SK-N-SH (cell line): ENCODE measurements around the gene HOXA10. TPM values are rescaled to one million over a fixed set of nuclear protein-coding genes. Genes with fewer than 3 reads are reported as not detected.

Experiments
- CTCF ChIA-PET: fragments of 300-600, 350-600 bp; formaldehyde crosslinking; extraction: SDS; loops from one replicate; lab custom pipeline; 2021; lab: Yijun Ruan, JAX
- POLR2A ChIA-PET: fragments of 350-600 bp; sonication (Branson Sonifier 250); formaldehyde crosslinking; extraction: SDS; loops from one replicate; lab custom pipeline; 2020; ENCODE audit warnings: antibody characterized with exemption, inconsistent platforms; lab: Yijun Ruan, JAX
- DNase-seq: peaks from one replicate; pipeline ENCODE4 v3.0.0; 2012
- H2AFZ ChIP-seq: fragments of 200-600 bp; sonication (generic); 2 replicates; pipeline ENCODE4 v1.8.1; 2016; ENCODE audit warnings: antibody characterized with exemption, mild to moderate bottlenecking, low read depth
- H3F3A ChIP-seq: fragments of 200-600 bp; sonication (generic); replicated peaks from 2 replicates; pipeline ENCODE3; 2016; ENCODE audit warnings: antibody characterized with exemption, mild to moderate bottlenecking; ENCODE audit not compliant: insufficient read depth
- H3K27ac ChIP-seq, 2 experiments: fragments of 200-500 bp in 1 of 2; fragments of 200-600 bp in 1 of 2; sonication (Bioruptor generic) in 1 of 2; sonication (generic), shearing (Covaris generic) in 1 of 2; 2 replicates each; pipeline versions ENCODE4 v1.5.1 to v1.6.1; 2014 to 2016; ENCODE audit warnings: low read depth in 2 of 2, inconsistent platforms in 1 of 2, low read length in 1 of 2, mild to moderate bottlenecking in 1 of 2, mixed read lengths in 1 of 2
- H3K27me3 ChIP-seq: fragments of 200-600 bp; sonication (generic), shearing (Covaris generic); 2 replicates; pipeline ENCODE4 v1.6.1; 2016; ENCODE audit warnings: mixed run types; ENCODE audit not compliant: insufficient read depth
- H3K36me3 ChIP-seq, 2 experiments: fragments of 200-500 bp in 1 of 2; fragments of 200-600 bp in 1 of 2; sonication (Bioruptor generic) in 1 of 2; sonication (generic) in 1 of 2; replicated peaks in 1 of 2; 2 replicates each; pipeline versions ENCODE3 to v1.5.1; 2014 to 2016; ENCODE audit warnings: low read length in 1 of 2, mild to moderate bottlenecking in 1 of 2; ENCODE audit not compliant: insufficient read depth in 2 of 2, control insufficient read depth in 1 of 2
- H3K4me1 ChIP-seq, 2 experiments: fragments of 200-500 bp in 1 of 2; fragments of 200-600 bp in 1 of 2; sonication (Bioruptor generic) in 1 of 2; sonication (generic), shearing (Covaris generic) in 1 of 2; 2 replicates each; pipeline versions ENCODE4 v1.5.1 to v1.6.1; 2014 to 2016; ENCODE audit warnings: low read depth in 1 of 2, low read length in 1 of 2, mixed run types in 1 of 2; ENCODE audit not compliant: insufficient read depth in 2 of 2, control insufficient read depth in 1 of 2
- H3K4me2 ChIP-seq: fragments of 200-600 bp; sonication (generic), shearing (Covaris generic); 2 replicates; pipeline ENCODE4 v1.6.1; 2017; ENCODE audit warnings: mixed run types
- H3K4me3 ChIP-seq, 2 experiments: fragments of 200-500 bp in 1 of 2; fragments of 200-600 bp in 1 of 2; sonication (Bioruptor generic) in 1 of 2; sonication (generic), shearing (Covaris generic) in 1 of 2; 2 replicates each; pipeline versions ENCODE4 v1.5.1 to v1.8.1; 2014 to 2016; ENCODE audit warnings: low read depth in 2 of 2, inconsistent platforms in 1 of 2, low read length in 1 of 2, mild to moderate bottlenecking in 1 of 2, mixed read lengths in 1 of 2, moderate library complexity in 1 of 2
- H3K79me2 ChIP-seq: fragments of 200-600 bp; sonication (generic); 2 replicates; pipeline ENCODE4 v1.8.1; 2017; ENCODE audit warnings: mild to moderate bottlenecking; ENCODE audit not compliant: insufficient read depth
- H3K9ac ChIP-seq: fragments of 200-600 bp; sonication (generic); 2 replicates; pipeline ENCODE4 v1.6.1; 2017; ENCODE audit warnings: mixed run types
- H3K9me2 ChIP-seq: fragments of 200-600 bp; sonication (generic); 2 replicates; pipeline ENCODE4 v1.6.1; 2017; ENCODE audit warnings: mixed run types
- H3K9me3 ChIP-seq: fragments of 200-600 bp; sonication (generic); 2 replicates; pipeline ENCODE4 v1.6.1; 2017; ENCODE audit warnings: mixed run types, mild to moderate bottlenecking, moderate library complexity
- H4K20me1 ChIP-seq: fragments of 200-600 bp; sonication (generic); 2 replicates; pipeline ENCODE4 v1.6.1; 2017; ENCODE audit warnings: mild to moderate bottlenecking, mixed run types; ENCODE audit not compliant: insufficient read depth
- CTCF ChIP-seq: fragments of 200-600 bp; sonication (generic); IDR thresholded peaks from 2 replicates; pipeline ENCODE4 v1.6.1; 2017; ENCODE audit warnings: antibody characterized with exemption, mild to moderate bottlenecking, moderate library complexity
- EZH2phosphoT487 ChIP-seq: fragments of 200-600 bp; sonication (generic); IDR thresholded peaks from 2 replicates; pipeline ENCODE4 v1.6.1; 2017; ENCODE audit warnings: low read depth, mixed run types, mild to moderate bottlenecking, antibody characterized with exemption, moderate library complexity, borderline replicate concordance
- FOXM1 ChIP-seq: IDR thresholded peaks from 2 replicates; pipeline ENCODE4 v1.4.0; 2012; ENCODE audit warnings: low read depth, mild to moderate bottlenecking
- GABPA ChIP-seq: IDR thresholded peaks from 2 replicates; pipeline ENCODE4 v1.4.0; 2012; ENCODE audit warnings: low read depth, mild to moderate bottlenecking
- GATA2 ChIP-seq: sonication (generic); formaldehyde crosslinking; IDR thresholded peaks from 2 replicates; pipeline ENCODE4 v1.5.0; 2020; ENCODE audit warnings: mild to moderate bottlenecking, missing genetic modification reagents
- IRF3 ChIP-seq: fragments of 150-350 bp; IDR thresholded peaks from 2 replicates; pipeline ENCODE4 v1.6.1; 2016; ENCODE audit warnings: mild to moderate bottlenecking, low read depth, low read length
- JUND ChIP-seq: IDR thresholded peaks from 2 replicates; pipeline ENCODE4 v1.4.0; 2012
- MAX ChIP-seq: IDR thresholded peaks from 2 replicates; pipeline ENCODE4 v1.4.0; 2012; ENCODE audit warnings: low read depth
- MEF2A ChIP-seq: IDR thresholded peaks from 2 replicates; pipeline ENCODE4 v1.4.0; 2012; ENCODE audit warnings: low read depth, borderline replicate concordance
- POLR2AphosphoS5 ChIP-seq: IDR thresholded peaks from 2 replicates; pipeline ENCODE4 v1.6.1; 2012; ENCODE audit warnings: low read depth, low read length
- RAD21 ChIP-seq: IDR thresholded peaks from 2 replicates; pipeline ENCODE4 v1.6.1; 2012; ENCODE audit warnings: mild to moderate bottlenecking, low read length
- RFX5 ChIP-seq: IDR thresholded peaks from 2 replicates; pipeline ENCODE4 v1.6.1; 2012; ENCODE audit warnings: mild to moderate bottlenecking, improper control_type of control experiment, low read length
- RXRA ChIP-seq: IDR thresholded peaks from 2 replicates; pipeline ENCODE4 v1.4.0; 2012; ENCODE audit warnings: low read depth, mild to moderate bottlenecking, borderline replicate concordance
- SIN3A ChIP-seq: IDR thresholded peaks from 2 replicates; pipeline ENCODE4 v1.6.1; 2012; ENCODE audit warnings: low read depth, mild to moderate bottlenecking, low read length, moderate library complexity, borderline replicate concordance
- SMC3 ChIP-seq: IDR thresholded peaks from 2 replicates; pipeline ENCODE4 v1.6.1; 2012; ENCODE audit warnings: low read depth, low read length, improper control_type of control experiment
- TCF12 ChIP-seq: IDR thresholded peaks from 2 replicates; pipeline ENCODE4 v1.4.0; 2012
- USF1 ChIP-seq: IDR thresholded peaks from 2 replicates; pipeline ENCODE4 v1.4.0; 2012; ENCODE audit warnings: low read depth, borderline replicate concordance
- USF2 ChIP-seq: fragments of 150-350 bp; IDR thresholded peaks from 2 replicates; pipeline ENCODE4 v1.6.1; 2017; ENCODE audit warnings: antibody characterized with exemption, low read length, low read depth, borderline replicate concordance
- ZBTB33 ChIP-seq: IDR thresholded peaks from 2 replicates; pipeline ENCODE4 v1.4.0; 2012; ENCODE audit warnings: low read depth, borderline replicate concordance
- WGBS: methylation state at CpG from one replicate; pipeline ENCODE4 v1.1.6; 2017; ENCODE audit warnings: low lambda C conversion rate; 5-methylcytosine and 5-hydroxymethylcytosine counted together
- polyA plus RNA-seq, 3 experiments: library from polyadenylated mRNA; depleted of rRNA; stranded (reverse); fragments of >200 nt; gene quantifications; 2 replicates each; pipeline ENCODE4 v1.2.3, GENCODE V29; 2012

Gene HOXA10
- polyA plus RNA-seq, 1 of the 3 experiments (the other 2 are of a cell fraction) = not detected

- CTCF ChIA-PET = interaction anchor here (0.8 to 10.7 kb wide), 16 partner anchors 9 to 1339 kb away, joined by 3 to 84 read pairs (median 9); no protein-coding TSS in a partner anchor
- H3K9ac ChIP-seq = no peak overlapping the region
- H4K20me1 ChIP-seq = peaks cover 30% of the 10 kb centered on the region
- no peak for DNase-seq
- H3K4me3 ChIP-seq = no peak overlapping the region
- H3F3A ChIP-seq = peaks cover 13% of the 10 kb centered on the region
- peaks cover 96% of the 10 kb centered on the region for H3K27me3 ChIP-seq
- no peak overlapping the region for H3K27ac ChIP-seq
- TF ChIP-seq EZH2phosphoT487 = no peak
- no peak for TF ChIP-seq POLR2AphosphoS5
- TF ChIP-seq USF2 = no peak
- TF ChIP-seq SMC3 = no peak
- no peak for TF ChIP-seq GABPA
- no peak for TF ChIP-seq RAD21
- no peak for TF ChIP-seq IRF3
- no peak for TF ChIP-seq ZBTB33
- TF ChIP-seq RFX5 = no peak
- TF ChIP-seq RXRA = no peak
- no peak for TF ChIP-seq MAX
- TF ChIP-seq FOXM1 = no peak
- TF ChIP-seq MEF2A = no peak
- TF ChIP-seq USF1 = no peak
- no peak for TF ChIP-seq TCF12
- no peak for TF ChIP-seq JUND
- TF ChIP-seq CTCF = no peak
- no peak for TF ChIP-seq GATA2 (CRISPR knock-in tag)
- TF ChIP-seq SIN3A = no peak
- TF ChIP-seq, all 33 proteins: peak for 0
- 33% methylated on average over 15 of the region's 15 CpGs for WGBS
- Histone ChIP-seq H3K4me1 (peaks cover 0 to 4% of the 10 kb centered on the region in 2 experiments; a peak in 1 of 4 replicates), H3K9me3 (no peaks in the 10 kb centered on the region), H3K4me2 (no peak overlapping the region), H3K9me2 (no peaks in the 10 kb centered on the region), H2AFZ (no peak overlapping the region), H3K36me3 (no peaks in the 10 kb centered on the region), H3K79me2 (no peaks in the 10 kb centered on the region)
- POLR2A ChIA-PET = no interaction called here
Observed at GRCh38 chr7:27191161-27191731, 17.1 kb upstream of the HOXA10 start.
